ENCODE data around the gene INPP1.

INPP1 gene

DNA sequence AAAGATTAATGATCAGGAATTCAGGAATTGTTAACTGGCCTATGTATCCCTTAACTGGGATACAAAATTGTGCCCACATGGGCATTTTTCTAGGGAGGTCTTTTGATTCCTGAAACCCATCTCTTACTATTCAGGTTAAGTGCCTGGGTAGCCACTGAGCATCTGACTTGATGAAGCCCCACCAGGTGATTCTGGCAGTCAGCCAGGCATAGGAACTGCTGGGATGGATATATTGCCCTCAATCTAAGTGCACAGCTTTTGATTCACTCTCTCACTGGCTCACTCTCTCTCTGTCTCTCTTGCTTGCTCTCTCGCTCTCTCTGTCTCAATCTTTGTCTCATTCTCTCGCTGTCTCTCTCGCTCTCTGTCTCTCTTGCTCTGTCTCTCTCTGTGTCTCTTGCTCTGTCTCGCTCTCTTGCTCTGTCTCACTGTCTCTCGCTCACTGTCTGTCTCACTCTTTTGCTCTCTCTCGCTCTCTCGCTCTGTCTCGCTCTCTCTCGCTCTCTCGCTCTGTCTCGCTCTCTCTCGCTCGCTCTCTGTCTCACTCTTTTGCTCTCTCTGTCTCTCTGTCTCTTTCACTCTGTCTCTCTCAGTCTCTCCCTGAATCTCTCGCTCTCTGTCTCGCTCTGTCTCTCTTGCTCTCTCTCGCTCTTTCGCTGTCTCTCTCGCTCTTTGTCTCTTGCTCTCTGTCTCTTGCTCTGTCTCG is 22.3 kb downstream of the INPP1 start:
- no peak for DNase-seq

GRCh38 chr2:190366248-190366753 is 22.9 kb downstream of the INPP1 start:
- DNase-seq: no peak

- DNase-seq: no peak
Measured at GRCh38 chr2:190367091-190367490, 23.7 kb downstream of the INPP1 start.

GRCh38 chr2:190369635-190370034 is 26.2 kb downstream of the INPP1 start:
- DNase-seq: no peak

- DNase-seq: no peak
Measured at GRCh38 chr2:190376083-190376482, 32.7 kb downstream of the INPP1 start.

GRCh38 chr2:190376591-190377245 is 33.3 kb downstream of the INPP1 start:
- DNase-seq: no peak

GRCh38 chr2:190378880-190379237 is 35.5 kb downstream of the INPP1 start:
- DNase-seq: no peak

- DNase-seq: peak; percentile 79
Measured at GRCh38 chr2:190379249-190379964, 36.0 kb downstream of the INPP1 start.

GRCh38 chr2:190380962-190381412 is 37.6 kb downstream of the INPP1 start:
- peak; percentile 38 for DNase-seq

DNA sequence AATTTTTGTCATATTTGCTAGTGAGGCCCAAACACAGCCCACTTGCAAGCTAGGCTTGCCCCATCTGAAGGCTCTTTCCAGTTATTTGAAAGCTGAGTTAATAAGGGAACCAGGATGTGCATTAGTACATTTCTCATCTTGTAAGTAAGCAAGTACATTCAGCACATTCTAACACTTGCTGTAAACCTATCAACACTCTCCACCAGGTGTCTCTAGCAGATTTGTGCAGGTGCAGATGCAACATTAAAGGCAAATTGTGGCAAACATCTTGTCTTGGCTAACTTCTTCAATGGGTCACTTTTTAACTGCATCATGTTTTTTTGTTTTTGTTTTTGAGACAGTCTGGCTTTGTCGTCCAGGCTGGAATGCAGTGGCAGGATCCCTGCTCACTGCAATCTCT is 39.5 kb downstream of the INPP1 start:
- DNase-seq: peak; percentile 29

DNA sequence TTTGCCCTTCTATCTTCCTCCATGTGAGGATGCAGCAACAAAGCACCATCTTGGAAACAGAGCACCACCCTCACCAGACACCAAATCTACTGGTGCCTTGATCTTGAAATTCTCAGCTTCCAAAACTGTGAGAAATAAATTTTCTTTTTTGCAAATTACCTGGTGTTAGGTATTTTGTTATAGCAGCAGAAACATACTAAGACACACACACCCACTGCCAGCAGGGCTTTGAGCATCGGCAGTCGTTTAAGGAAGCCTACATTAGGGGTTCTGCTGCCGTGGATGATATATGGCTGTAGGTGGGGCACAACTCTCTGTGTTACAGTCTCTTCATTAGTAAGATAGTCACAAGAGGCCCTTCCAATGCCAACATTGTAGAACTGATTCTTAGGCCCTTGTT is 44.0 kb downstream of the INPP1 start:
- no peak for DNase-seq

- no peak for DNase-seq
Measured at GRCh38 chr2:190396271-190396670, 52.9 kb downstream of the INPP1 start.

DNA sequence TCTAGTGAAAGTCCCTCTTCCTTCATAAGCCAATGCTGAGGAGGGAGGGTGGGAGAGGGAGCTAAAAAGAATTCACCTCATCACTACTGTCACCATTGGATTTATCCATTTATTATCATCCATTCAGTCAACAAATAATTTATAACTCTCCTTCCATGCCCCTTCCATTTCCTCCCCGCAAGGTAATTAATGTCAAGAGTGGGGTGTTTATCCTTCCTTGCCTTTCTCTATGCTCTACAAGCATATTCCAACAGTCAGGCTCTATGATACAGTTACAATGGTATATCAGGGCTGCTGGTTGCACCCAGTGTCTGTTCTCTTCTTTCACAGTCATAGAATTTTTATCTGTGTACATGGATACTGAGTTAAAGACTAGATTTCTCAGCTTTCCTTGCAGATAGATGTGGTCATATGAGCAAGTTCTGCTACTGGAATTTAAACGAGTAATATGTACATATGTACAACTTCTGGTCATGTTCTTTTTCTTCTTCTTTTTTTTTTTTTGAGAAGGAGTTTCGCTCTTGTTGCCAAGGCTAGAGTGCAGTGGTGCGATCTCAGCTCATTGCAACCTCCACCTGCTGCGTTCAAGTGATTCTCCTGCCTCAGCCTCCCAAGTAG is 59.7 kb downstream of the INPP1 start:
- DNase-seq: no peak

DNA sequence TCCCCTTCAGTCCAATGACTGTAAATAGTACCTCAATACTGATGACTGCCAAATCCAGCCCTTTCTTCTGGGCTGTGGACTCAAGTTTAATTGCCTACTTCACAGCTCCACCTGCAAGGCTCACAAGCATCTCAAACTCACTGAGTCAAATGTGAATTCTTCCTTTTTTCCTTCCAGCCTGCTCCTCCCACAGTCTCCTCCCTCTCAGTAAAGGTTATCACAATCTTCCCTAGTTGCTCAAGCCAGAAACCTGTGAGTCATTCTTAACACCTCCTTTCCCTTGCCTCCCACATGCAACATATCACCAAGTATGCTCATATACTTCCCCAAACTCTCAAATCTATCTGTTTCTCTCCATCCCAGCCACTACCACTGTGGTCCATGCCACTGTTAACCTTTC is 61.1 kb downstream of the INPP1 start:
- peak; percentile 43 for DNase-seq

DNA sequence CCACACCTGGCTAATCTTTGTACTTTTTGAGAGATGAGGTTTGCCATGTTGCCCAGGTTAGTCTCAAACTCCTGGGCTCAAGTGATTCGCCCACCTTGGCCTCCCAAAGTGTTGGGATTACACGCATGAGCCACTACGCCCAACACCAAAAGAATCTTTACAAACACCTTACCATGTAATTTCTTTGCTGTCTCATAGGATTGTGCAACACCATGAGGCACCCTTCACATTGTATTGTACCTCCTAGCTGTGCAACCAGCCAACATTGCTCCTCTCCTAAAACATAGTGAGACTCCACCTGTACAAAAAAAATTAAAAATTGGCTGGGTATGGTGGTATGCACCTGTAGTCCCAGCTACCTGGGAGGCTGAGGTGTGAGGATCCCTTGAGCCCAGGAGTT is 61.7 kb downstream of the INPP1 start:
- DNase-seq: no peak

- DNase-seq: no peak
Measured at GRCh38 chr2:190405995-190406394, 62.6 kb downstream of the INPP1 start.

DNA sequence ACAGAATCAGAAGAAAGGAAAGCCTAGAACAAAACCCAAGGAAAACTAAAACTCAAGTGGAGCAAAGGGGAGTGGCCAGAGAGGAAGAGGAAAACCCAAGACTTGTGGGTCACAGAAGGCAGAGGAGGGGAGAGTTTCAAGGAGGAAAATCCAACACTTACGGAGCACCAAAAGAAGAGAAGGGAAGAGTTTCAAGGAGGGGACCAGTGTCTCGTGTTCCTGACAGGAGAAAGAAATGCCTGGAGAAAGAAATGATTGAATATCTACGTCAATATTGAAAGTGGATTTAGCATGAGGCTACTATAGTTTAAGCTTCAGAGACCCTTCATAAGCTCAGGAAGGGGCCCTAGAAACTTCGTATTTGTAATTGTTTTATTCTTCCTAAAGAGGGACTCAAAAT is 63.4 kb downstream of the INPP1 start:
- no peak for DNase-seq

GRCh38 chr2:190407246-190407661 is 63.9 kb downstream of the INPP1 start:
- no peak for DNase-seq

DNA sequence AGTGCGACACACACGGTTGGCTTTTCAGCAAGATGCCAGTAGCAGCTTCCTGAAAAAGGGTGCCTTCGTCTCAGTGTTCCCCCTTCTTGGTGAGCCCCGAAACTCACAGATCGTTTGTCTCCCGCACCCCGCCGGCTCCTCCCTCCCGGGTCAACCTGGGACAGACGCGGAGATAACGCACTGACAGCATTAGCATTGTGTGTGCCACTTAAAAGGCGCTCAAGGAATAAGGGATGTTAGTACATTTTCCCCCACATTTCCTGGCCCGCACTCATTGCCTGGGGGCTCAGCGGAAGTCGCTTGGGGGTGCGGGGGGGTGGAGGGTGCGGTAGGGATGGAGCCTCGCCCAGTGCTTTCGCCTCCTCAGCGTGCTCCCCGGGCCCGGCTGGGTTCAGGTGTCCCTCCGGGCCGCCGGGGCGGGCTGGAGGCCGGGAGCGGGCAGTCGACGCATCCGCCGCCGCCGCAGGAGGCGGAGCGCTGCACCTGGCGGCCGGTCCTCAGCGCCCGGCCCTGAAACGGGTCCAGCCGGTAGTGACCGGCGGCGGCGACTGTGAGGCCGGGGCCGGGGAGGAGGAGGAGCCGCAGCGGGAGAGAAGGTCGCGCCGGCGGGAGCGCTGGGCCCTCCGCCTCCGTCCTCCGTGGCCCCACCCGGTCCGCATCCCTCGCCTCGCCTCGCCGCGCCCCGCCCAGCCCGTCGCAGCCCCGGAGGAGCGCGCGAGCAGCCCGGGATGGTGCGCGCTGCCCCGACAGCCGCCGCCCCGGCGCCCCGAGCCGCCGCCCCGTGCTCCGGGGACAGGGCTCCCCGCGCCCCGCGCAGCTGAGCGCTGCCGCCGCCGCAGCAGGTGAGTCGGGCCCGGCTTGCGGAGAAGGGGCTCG is 64.5 kb downstream of the INPP1 start, which contains the start of gene MFSD6:
Gene MFSD6 (plus strand): TSS at position 694 of the 876 bp plus-strand sequence. CDS start 27,675 bp downstream, outside the sequence.
- peak; percentile 2 for DNase-seq

- DNase-seq: peak; percentile 8
Measured at GRCh38 chr2:190408538-190409271, 65.3 kb downstream of the INPP1 start.

DNA sequence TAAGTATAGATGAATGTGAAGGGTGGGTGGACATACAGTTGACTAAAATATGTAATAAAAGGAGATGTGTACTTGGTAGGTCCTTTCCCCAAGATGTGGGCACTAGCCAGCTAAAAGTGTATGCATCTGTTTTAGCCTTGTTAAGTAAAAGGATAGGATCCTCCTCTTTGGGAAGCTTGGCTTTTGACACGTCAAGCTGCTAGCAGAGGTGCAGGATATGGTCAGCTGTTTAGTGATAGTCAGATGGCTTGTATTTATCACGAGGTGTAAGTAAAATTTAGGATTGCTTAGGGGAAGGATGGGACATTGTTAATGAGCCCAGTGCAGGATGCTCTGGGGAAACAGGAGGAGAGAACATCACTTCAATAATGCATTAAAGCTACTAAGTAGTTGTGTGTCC is 66.2 kb downstream of the INPP1 start:
- DNase-seq: no peak

Data from fibroblast of skin of right biceps (primary cell).